HepG2 (cell line): ENCODE results near the gene TPD52L2. TPM values are rescaled to one million over a fixed set of nuclear protein-coding genes. Genes with fewer than 3 reads are reported as not detected.
A peak's percentile ranks its signal among the peaks of the same experiment; 100 is the strongest.

Experiments
- ATF1 ChIP-seq: IDR thresholded peaks from 2 replicates; pipeline ENCODE4 v1.6.1; 2016; ENCODE audit warnings: mild to moderate bottlenecking, control low read depth
- CAMTA2 ChIP-seq: sonication (generic); formaldehyde crosslinking; IDR thresholded peaks from 2 replicates; pipeline ENCODE4 v1.4.0; 2020; ENCODE audit warnings: mild to moderate bottlenecking, missing genetic modification reagents, borderline replicate concordance
- DPF2 ChIP-seq: sonication (generic); formaldehyde crosslinking; IDR thresholded peaks from 2 replicates; pipeline ENCODE4 v1.4.0; 2020; ENCODE audit warnings: mild to moderate bottlenecking, low read depth, missing genetic modification reagents, borderline replicate concordance
- KAT8 ChIP-seq: IDR thresholded peaks from 2 replicates; pipeline ENCODE4 v1.6.1; 2016; ENCODE audit warnings: missing genetic modification reagents, missing compliant biosample characterization
- MTF2 ChIP-seq: sonication (generic); formaldehyde crosslinking; IDR thresholded peaks from 2 replicates; pipeline ENCODE4 v1.5.0; 2020; ENCODE audit warnings: missing genetic modification reagents, borderline replicate concordance
- SPEN ChIP-seq: sonication (generic); formaldehyde crosslinking; IDR thresholded peaks from 2 replicates; pipeline ENCODE4 v1.5.1; 2020; ENCODE audit warnings: low read depth, mild to moderate bottlenecking, missing genetic modification reagents
- ZKSCAN1 ChIP-seq: fragments of 150-350 bp; IDR thresholded peaks from 2 replicates; pipeline ENCODE4 v1.6.1; 2014; ENCODE audit warnings: low read length
- ZNF205 ChIP-seq: IDR thresholded peaks from 2 replicates; pipeline ENCODE4 v1.6.1; 2018; ENCODE audit warnings: missing biosample characterization, missing genetic modification reagents
- ZNF253 ChIP-seq: sonication (generic); formaldehyde crosslinking; IDR thresholded peaks from 2 replicates; pipeline ENCODE4 v1.8.0; 2022; ENCODE audit warnings: mild to moderate bottlenecking, missing genetic modification reagents, borderline replicate concordance
- ZNF337 ChIP-seq: sonication (generic); formaldehyde crosslinking; IDR thresholded peaks from 2 replicates; pipeline ENCODE4 v1.5.1; 2020; ENCODE audit warnings: missing genetic modification reagents, low read depth, mild to moderate bottlenecking, borderline replicate concordance
- ZNF460 ChIP-seq: sonication (generic); formaldehyde crosslinking; IDR thresholded peaks from 2 replicates; pipeline ENCODE4 v1.5.1; 2020; ENCODE audit warnings: missing genetic modification reagents, mild to moderate bottlenecking, borderline replicate concordance
- ZNF619 ChIP-seq: sonication (generic); formaldehyde crosslinking; IDR thresholded peaks from 2 replicates; pipeline ENCODE4 v1.4.0; 2020; ENCODE audit warnings: mild to moderate bottlenecking, missing genetic modification reagents
- polyA plus RNA-seq, 8 experiments: library from polyadenylated mRNA; depleted of rRNA in 3 of 8; stranded (reverse) in 7 of 8; unstranded in 1 of 8; fragments of >200 nt; fragmentation: Illumina TruSeq in 4 of 8; extraction: Trizol in 4 of 8; gene quantifications; 2 replicates each; pipeline versions ENCODE4 v1.2.1 to v1.2.3, GENCODE V29; 2011 to 2016; ENCODE audit warnings: low read depth in 4 of 8, missing spikeins in 1 of 8, mixed read lengths in 1 of 8; ENCODE audit not compliant: insufficient read depth in 1 of 8
- total RNA-seq, 5 experiments: library from RNA; depleted of rRNA; stranded (reverse); fragments of >200 nt; fragmentation: Illumina TruSeq; extraction: Trizol; gene quantifications; 2 replicates each; pipeline ENCODE4 v1.2.3, GENCODE V29; 2016; ENCODE audit warnings: low read depth in 1 of 5
- TF ChIP-seq, protein P1 (sequence below): sonication (generic); formaldehyde crosslinking; conservative IDR thresholded peaks from 2 replicates; pipeline ENCODE4 v1.4.0; 2020; ENCODE audit warnings: missing genetic modification reagents
- TF ChIP-seq, protein P2 (sequence below): sonication (generic); formaldehyde crosslinking; IDR thresholded peaks from 2 replicates; pipeline ENCODE4; 2020; ENCODE audit warnings: missing genetic modification reagents, mild to moderate bottlenecking, borderline replicate concordance
- TF ChIP-seq, protein P3 (sequence below): sonication (generic); formaldehyde crosslinking; IDR thresholded peaks from 2 replicates; pipeline ENCODE4 v1.4.0; 2020; ENCODE audit warnings: mild to moderate bottlenecking, low read depth, missing genetic modification reagents
- TF ChIP-seq, protein P4 (sequence below): sonication (generic); formaldehyde crosslinking; IDR thresholded peaks from 2 replicates; pipeline ENCODE4 v1.8.0; 2023; ENCODE audit warnings: mild to moderate bottlenecking, missing genetic modification reagents
- TF ChIP-seq, protein P5 (sequence below): sonication (generic); formaldehyde crosslinking; IDR thresholded peaks from 2 replicates; pipeline ENCODE4 v1.4.0; 2020; ENCODE audit warnings: missing genetic modification reagents, borderline replicate concordance

TPD52L2 gene
- total and polyA plus RNA-seq, 2 of the 13 experiments (the other 11 are each of a cell fraction or from before 2014, with no cell fraction given), result 156 to 184 TPM

DNA sequence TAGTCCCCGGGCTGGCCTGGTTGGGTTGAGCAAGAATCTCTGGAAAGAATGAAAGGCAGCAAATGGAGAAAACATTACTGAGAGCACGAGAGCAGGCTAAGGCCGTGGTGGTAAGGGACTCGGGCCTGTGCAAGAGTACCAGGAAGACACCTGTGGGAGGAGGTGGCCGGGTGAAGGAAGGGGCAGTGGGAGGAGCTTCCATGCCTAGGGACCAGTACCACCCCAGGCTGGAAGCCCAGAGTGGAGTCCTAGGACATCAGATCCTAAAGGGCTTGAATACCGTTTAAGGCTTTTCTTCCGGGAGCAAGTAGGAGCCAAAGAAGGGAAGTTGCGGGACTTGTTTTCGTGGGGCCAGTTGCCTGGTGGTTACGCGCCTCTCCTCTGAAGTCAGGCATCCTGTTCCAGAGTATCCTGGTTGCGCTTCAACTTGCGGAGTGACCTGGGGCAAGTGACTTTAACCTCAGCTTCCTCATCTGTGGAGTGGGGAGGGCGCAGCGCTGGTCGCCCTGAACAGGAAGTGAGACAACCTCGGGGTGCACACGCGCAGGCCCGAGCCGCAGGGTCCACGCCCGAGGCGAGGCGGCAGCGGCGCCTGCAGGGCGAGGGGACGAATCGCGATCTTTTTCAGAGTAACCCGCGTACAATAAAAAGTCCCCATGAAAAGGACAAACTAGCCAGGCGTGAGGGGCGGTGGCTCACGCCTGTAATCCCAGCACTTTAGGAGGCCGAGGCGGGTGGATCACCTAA is 1.1 kb upstream of the TPD52L2 start (continued):
- TF ChIP-seq ZNF253 (CRISPR knock-in tag) (no peak), SPEN (CRISPR knock-in tag) (peak; percentile 95), ZNF460 (peak; percentile 76; the same call in 1 of the 2 replicates), MTF2 (CRISPR knock-in tag) (peak; percentile 96), ZKSCAN1 (peak; percentile 53; the same call in 1 of the 2 replicates), ZNF205 (peak; percentile 74; the same call in 1 of the 2 replicates), ZNF337 (CRISPR knock-in tag) (peak; percentile 87; the same call in 1 of the 2 replicates), ZNF619 (peak; percentile 60; the same call in 1 of the 2 replicates), ATF1 (no peak), DPF2 (CRISPR knock-in tag) (peak; percentile 68; the same call in 1 of the 2 replicates), KAT8 (CRISPR knock-in tag) (peak; percentile 92), CAMTA2 (CRISPR knock-in tag) (0 out of 2 replicates have a peak, but pooled peaks have one; percentile 26)
- TF ChIP-seq, protein P1, sequence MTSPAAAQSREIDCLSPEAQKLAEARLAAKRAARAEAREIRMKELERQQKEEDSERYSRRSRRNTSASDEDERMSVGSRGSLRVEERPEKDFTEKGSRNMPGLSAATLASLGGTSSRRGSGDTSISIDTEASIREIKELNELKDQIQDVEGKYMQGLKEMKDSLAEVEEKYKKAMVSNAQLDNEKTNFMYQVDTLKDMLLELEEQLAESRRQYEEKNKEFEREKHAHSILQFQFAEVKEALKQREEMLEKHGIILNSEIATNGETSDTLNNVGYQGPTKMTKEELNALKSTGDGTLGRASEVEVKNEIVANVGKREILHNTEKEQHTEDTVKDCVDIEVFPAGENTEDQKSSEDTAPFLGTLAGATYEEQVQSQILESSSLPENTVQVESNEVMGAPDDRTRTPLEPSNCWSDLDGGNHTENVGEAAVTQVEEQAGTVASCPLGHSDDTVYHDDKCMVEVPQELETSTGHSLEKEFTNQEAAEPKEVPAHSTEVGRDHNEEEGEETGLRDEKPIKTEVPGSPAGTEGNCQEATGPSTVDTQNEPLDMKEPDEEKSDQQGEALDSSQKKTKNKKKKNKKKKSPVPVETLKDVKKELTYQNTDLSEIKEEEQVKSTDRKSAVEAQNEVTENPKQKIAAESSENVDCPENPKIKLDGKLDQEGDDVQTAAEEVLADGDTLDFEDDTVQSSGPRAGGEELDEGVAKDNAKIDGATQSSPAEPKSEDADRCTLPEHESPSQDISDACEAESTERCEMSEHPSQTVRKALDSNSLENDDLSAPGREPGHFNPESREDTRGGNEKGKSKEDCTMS (CRISPR knock-in tag), result peak; percentile 90
- TF ChIP-seq, protein P2, sequence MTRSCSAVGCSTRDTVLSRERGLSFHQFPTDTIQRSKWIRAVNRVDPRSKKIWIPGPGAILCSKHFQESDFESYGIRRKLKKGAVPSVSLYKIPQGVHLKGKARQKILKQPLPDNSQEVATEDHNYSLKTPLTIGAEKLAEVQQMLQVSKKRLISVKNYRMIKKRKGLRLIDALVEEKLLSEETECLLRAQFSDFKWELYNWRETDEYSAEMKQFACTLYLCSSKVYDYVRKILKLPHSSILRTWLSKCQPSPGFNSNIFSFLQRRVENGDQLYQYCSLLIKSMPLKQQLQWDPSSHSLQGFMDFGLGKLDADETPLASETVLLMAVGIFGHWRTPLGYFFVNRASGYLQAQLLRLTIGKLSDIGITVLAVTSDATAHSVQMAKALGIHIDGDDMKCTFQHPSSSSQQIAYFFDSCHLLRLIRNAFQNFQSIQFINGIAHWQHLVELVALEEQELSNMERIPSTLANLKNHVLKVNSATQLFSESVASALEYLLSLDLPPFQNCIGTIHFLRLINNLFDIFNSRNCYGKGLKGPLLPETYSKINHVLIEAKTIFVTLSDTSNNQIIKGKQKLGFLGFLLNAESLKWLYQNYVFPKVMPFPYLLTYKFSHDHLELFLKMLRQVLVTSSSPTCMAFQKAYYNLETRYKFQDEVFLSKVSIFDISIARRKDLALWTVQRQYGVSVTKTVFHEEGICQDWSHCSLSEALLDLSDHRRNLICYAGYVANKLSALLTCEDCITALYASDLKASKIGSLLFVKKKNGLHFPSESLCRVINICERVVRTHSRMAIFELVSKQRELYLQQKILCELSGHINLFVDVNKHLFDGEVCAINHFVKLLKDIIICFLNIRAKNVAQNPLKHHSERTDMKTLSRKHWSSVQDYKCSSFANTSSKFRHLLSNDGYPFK (CRISPR knock-in tag), result no peak
- TF ChIP-seq, protein P3, sequence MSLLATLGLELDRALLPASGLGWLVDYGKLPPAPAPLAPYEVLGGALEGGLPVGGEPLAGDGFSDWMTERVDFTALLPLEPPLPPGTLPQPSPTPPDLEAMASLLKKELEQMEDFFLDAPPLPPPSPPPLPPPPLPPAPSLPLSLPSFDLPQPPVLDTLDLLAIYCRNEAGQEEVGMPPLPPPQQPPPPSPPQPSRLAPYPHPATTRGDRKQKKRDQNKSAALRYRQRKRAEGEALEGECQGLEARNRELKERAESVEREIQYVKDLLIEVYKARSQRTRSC (CRISPR knock-in tag), result no peak; the same call in 1 of the 2 replicates
- TF ChIP-seq, protein P4, sequence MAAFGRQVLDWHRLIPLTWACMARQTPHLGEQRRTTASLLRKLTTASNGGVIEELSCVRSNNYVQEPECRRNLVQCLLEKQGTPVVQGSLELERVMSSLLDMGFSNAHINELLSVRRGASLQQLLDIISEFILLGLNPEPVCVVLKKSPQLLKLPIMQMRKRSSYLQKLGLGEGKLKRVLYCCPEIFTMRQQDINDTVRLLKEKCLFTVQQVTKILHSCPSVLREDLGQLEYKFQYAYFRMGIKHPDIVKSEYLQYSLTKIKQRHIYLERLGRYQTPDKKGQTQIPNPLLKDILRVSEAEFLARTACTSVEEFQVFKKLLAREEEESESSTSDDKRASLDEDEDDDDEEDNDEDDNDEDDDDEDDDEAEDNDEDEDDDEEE (CRISPR knock-in tag), result peak; percentile 14
- TF ChIP-seq, protein P5, sequence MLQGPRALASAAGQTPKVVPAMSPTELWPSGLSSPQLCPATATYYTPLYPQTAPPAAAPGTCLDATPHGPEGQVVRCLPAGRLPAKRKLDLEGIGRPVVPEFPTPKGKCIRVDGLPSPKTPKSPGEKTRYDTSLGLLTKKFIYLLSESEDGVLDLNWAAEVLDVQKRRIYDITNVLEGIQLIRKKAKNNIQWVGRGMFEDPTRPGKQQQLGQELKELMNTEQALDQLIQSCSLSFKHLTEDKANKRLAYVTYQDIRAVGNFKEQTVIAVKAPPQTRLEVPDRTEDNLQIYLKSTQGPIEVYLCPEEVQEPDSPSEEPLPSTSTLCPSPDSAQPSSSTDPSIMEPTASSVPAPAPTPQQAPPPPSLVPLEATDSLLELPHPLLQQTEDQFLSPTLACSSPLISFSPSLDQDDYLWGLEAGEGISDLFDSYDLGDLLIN (CRISPR knock-in tag), result no peak
